Ovary (tissue), 3 donors: ENCODE results near the gene GRB2.

Experiments used
- EP300 ChIP-seq: sonication (generic); formaldehyde crosslinking; IDR thresholded peaks from one replicate; pipeline ENCODE4 v1.6.1; 2017; ENCODE audit warnings: antibody characterized with exemption
- TF ChIP-seq, protein P1 (sequence below), 3 donors: fragments of 450-650 bp in 2 of 3; fragments of 200-600 bp in 1 of 3; IDR thresholded peaks; one replicate each; pipeline versions ENCODE4 v1.5.1 to v1.8.0; 2016 to 2022; ENCODE audit warnings: antibody characterized with exemption in 3 of 3, mild to moderate bottlenecking in 1 of 3
- donor health status: DM: no; HTN: no; CAD: no.

DNA sequence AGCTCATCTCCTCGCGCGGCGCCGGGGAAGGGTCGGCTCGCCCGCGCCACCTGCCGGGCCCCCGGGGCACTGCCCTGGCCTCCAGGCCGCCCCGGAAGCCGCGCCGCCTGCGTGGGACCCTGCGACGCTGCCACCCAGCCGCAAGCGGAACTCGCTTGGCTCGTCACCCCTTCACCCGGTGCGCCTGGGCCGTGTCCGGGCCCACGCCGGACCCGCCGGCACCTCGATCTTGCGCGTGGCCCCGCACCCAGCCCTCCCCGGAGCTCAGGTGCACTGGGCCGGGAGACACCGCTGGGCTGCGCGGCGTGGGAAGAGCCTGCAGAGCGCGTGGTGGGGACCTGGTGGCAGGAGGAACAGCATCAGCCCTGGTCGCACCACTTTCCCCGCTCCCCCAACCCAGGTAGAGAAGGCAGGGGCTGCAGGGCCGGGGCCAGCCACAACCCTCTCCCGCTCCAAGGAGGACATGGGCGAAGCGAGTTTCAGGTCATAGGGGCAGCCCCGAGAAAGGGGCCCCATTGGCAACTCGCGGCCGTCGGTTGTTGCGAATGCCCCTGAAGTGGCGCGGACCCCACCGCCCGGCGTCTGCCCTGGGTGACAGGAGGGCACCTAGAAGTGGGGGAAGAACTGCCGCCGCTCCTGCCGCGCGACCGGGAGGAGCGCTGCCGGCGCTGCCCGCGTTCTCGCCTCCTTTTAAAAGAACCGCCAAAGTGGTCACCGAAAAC, 134.1 kb downstream of the GRB2 start:
- TF ChIP-seq, protein P1, sequence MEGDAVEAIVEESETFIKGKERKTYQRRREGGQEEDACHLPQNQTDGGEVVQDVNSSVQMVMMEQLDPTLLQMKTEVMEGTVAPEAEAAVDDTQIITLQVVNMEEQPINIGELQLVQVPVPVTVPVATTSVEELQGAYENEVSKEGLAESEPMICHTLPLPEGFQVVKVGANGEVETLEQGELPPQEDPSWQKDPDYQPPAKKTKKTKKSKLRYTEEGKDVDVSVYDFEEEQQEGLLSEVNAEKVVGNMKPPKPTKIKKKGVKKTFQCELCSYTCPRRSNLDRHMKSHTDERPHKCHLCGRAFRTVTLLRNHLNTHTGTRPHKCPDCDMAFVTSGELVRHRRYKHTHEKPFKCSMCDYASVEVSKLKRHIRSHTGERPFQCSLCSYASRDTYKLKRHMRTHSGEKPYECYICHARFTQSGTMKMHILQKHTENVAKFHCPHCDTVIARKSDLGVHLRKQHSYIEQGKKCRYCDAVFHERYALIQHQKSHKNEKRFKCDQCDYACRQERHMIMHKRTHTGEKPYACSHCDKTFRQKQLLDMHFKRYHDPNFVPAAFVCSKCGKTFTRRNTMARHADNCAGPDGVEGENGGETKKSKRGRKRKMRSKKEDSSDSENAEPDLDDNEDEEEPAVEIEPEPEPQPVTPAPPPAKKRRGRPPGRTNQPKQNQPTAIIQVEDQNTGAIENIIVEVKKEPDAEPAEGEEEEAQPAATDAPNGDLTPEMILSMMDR (IDR thresholded peaks at IDR 0.05), result peak; percentile 57 to 97 (median 95)
- TF ChIP-seq EP300, result no peak
